ENCODE results near the gene PNMA1. TPM values are rescaled to one million over a fixed set of nuclear protein-coding genes. Genes with fewer than 3 reads are reported as not detected.

The PNMA1 gene
- total and polyA plus RNA-seq, 2 of the 13 experiments (the other 11 are each of a cell fraction or from before 2014, with no cell fraction given), result 7.0 to 8.3 TPM

GRCh38 chr14:73717711-73718417 is 3.7 kb upstream of the PNMA1 start:
- Histone ChIP-seq H3K4me3 (replicated peaks in 1 of 3; ENCODE audit: insufficient read depth in 1 of 3, low read depth in 2 of 3, low read length in 3 of 3) (no peak overlapping the region), H3K9ac (ENCODE audit: insufficient read depth, low read depth, low read length) (no peak overlapping the region), H3K36me3 (replicated peaks in 1 of 2; ENCODE audit: control insufficient read depth in 1 of 2, insufficient read depth in 2 of 2, low read length in 2 of 2) (peaks cover 24 to 53% of the 10 kb centered on the region in 2 experiments), H3K27me3 (ENCODE audit: control insufficient read depth in 1 of 2, insufficient read depth in 2 of 2, low read length in 2 of 2) (no peaks in the 10 kb centered on the region), H3K9me3 (ENCODE audit: low read length) (no peaks in the 10 kb centered on the region), H3K27ac (ENCODE audit: extremely low read length, insufficient read depth, low read length) (no peak overlapping the region), H2AFZ (ENCODE audit: low read length) (no peak overlapping the region), H3K79me2 (ENCODE audit: insufficient read depth, low read length) (peaks cover 7% of the 10 kb centered on the region), H4K20me1 (ENCODE audit: insufficient read depth, low read length) (0 out of 2 replicates have a peak, but pooled peaks cover 5% of the 10 kb centered on the region), H3K4me1 (ENCODE audit: insufficient read depth, low read length) (peaks cover 6% of the 10 kb centered on the region), H3K4me2 (ENCODE audit: low read depth, low read length) (no peak overlapping the region)
- in situ Hi-C loops (cut with HindIII; ENCODE audit: extremely low pct_ligation_motif_present, low pct_unique_long_range_greater_than_20kb), result no loop called here
- WGBS (ENCODE audit: low lambda C conversion rate), result 96% methylated on average over 14 of the region's 20 CpGs
- no TSS peak for BruUV-seq (replicated peaks)
- CTCF ChIA-PET (ENCODE audit: low intra/inter-chr PET ratio, low total read pairs), result no interaction called here
- TF ChIP-seq ZNF749 (CRISPR knock-in tag; IDR thresholded peaks at IDR 0.05; ENCODE audit: borderline replicate concordance), result no peak
- peak; percentile 28 for TF ChIP-seq AGO2 (optimal IDR thresholded peaks at IDR 0.05; ENCODE audit: low read depth, low read length)
- TF ChIP-seq RBM22 (optimal IDR thresholded peaks at IDR 0.05; ENCODE audit: low read length), result peak; percentile 89
- no peak for FAIRE-seq
- intact Hi-C loops (cut with micrococcal nuclease; ENCODE audit: unreplicated experiment), result no loop called here
- ATAC-seq, result no peak
- POLR2A ChIA-PET, result no interaction called here
- DNase-seq (ENCODE audit: low spot score), result no peak

DNA sequence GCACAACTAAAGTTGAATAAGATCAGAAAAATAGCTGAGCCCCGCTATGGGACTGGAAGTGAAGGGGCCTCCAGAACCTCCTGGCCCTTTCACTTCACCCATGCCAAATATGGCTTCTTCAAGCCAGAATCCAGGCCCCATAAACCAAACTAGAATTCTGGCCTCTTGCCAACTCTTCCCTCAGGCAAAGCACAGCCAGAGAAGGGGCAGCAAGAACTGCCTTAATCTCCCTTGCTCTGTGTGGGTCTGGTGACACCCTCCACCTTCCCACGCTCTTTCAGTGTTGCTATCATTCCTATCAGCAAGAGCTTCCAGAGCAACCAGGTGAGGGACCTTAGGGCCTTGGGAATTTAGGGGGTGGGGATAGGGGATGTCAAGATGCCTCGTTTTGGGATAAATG is 3.1 kb upstream of the PNMA1 start:
- Histone ChIP-seq H3K79me2 (ENCODE audit: insufficient read depth, low read length) (peaks cover 13% of the 10 kb centered on the region), H3K4me2 (ENCODE audit: low read depth, low read length) (no peak overlapping the region), H2AFZ (ENCODE audit: low read length) (no peak overlapping the region), H3K27ac (ENCODE audit: extremely low read length, insufficient read depth, low read length) (no peak overlapping the region), H3K36me3 (replicated peaks in 1 of 2; ENCODE audit: control insufficient read depth in 1 of 2, insufficient read depth in 2 of 2, low read length in 2 of 2) (peaks cover 20 to 47% of the 10 kb centered on the region in 2 experiments), H3K4me1 (ENCODE audit: insufficient read depth, low read length) (peaks cover 9% of the 10 kb centered on the region), H3K9ac (ENCODE audit: insufficient read depth, low read depth, low read length) (no peak overlapping the region), H3K27me3 (ENCODE audit: control insufficient read depth in 1 of 2, insufficient read depth in 2 of 2, low read length in 2 of 2) (no peaks in the 10 kb centered on the region), H3K4me3 (replicated peaks in 1 of 3; ENCODE audit: insufficient read depth in 1 of 3, low read depth in 2 of 3, low read length in 3 of 3) (no peak overlapping the region), H4K20me1 (ENCODE audit: insufficient read depth, low read length) (0 out of 2 replicates have a peak, but pooled peaks cover 5% of the 10 kb centered on the region), H3K9me3 (ENCODE audit: low read length) (no peaks in the 10 kb centered on the region)
- intact Hi-C loops (cut with micrococcal nuclease; ENCODE audit: unreplicated experiment), result no loop called here
- DNase-seq (ENCODE audit: low spot score), result no peak
- no peak for FAIRE-seq
- TF ChIP-seq, protein P1, sequence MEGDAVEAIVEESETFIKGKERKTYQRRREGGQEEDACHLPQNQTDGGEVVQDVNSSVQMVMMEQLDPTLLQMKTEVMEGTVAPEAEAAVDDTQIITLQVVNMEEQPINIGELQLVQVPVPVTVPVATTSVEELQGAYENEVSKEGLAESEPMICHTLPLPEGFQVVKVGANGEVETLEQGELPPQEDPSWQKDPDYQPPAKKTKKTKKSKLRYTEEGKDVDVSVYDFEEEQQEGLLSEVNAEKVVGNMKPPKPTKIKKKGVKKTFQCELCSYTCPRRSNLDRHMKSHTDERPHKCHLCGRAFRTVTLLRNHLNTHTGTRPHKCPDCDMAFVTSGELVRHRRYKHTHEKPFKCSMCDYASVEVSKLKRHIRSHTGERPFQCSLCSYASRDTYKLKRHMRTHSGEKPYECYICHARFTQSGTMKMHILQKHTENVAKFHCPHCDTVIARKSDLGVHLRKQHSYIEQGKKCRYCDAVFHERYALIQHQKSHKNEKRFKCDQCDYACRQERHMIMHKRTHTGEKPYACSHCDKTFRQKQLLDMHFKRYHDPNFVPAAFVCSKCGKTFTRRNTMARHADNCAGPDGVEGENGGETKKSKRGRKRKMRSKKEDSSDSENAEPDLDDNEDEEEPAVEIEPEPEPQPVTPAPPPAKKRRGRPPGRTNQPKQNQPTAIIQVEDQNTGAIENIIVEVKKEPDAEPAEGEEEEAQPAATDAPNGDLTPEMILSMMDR (CRISPR knock-in tag; IDR thresholded peaks at IDR 0.05), result no peak
- ChIA-PET CTCF (ENCODE audit: low intra/inter-chr PET ratio, low total read pairs) (no interaction called here), POLR2A (no interaction called here)
- BruUV-seq (replicated peaks), result no TSS peak
- in situ Hi-C loops (cut with HindIII; ENCODE audit: extremely low pct_ligation_motif_present, low pct_unique_long_range_greater_than_20kb), result no loop called here
- 96% methylated on average over 3 of the region's 3 CpGs for WGBS (ENCODE audit: low lambda C conversion rate)
- ATAC-seq, result no peak

Measured in HepG2 (cell line).